Loucy (cell line): ENCODE measurements around the gene ARHGAP15.

Source experiments
- EZH2phosphoT487 ChIP-seq: fragments of 200-600 bp; IDR thresholded peaks from 2 replicates; pipeline ENCODE4 v1.6.1; 2018; ENCODE audit warnings: antibody characterized with exemption, mild to moderate bottlenecking, moderate library complexity, borderline replicate concordance
- TF ChIP-seq, protein P1 (sequence below): fragments of 200-600 bp; sonication (generic); conservative IDR thresholded peaks from 2 replicates; pipeline ENCODE4 v1.5.1; 2014; ENCODE audit warnings: mild to moderate bottlenecking, antibody characterized with exemption, low read length

DNA sequence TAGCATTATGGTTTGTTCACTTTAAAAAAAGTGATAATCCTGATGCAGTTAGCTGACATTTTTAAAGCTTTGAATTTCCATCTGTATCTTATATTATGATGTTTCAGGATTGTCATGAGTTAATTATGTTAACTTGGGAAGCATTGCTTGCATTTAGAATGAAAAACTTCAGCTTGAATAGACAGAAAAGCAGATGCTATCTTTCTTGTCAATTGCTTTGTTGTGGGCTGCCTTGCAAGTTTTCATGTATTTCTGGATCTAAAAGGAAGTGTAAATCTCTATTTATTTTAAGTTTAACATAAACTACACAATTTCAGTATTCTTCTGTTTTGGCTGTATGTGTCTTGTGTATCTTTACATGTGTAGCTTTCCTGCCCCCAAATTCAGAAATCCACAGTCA, 479.5 kb downstream of the ARHGAP15 start:
- TF ChIP-seq, protein P1, sequence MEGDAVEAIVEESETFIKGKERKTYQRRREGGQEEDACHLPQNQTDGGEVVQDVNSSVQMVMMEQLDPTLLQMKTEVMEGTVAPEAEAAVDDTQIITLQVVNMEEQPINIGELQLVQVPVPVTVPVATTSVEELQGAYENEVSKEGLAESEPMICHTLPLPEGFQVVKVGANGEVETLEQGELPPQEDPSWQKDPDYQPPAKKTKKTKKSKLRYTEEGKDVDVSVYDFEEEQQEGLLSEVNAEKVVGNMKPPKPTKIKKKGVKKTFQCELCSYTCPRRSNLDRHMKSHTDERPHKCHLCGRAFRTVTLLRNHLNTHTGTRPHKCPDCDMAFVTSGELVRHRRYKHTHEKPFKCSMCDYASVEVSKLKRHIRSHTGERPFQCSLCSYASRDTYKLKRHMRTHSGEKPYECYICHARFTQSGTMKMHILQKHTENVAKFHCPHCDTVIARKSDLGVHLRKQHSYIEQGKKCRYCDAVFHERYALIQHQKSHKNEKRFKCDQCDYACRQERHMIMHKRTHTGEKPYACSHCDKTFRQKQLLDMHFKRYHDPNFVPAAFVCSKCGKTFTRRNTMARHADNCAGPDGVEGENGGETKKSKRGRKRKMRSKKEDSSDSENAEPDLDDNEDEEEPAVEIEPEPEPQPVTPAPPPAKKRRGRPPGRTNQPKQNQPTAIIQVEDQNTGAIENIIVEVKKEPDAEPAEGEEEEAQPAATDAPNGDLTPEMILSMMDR, result no peak
- no peak for TF ChIP-seq EZH2phosphoT487
